IPS-18c (cell line): ENCODE results near the gene CUX1.

Experiments used
- H3K4me3 ChIP-seq: 2 replicates; pipeline ENCODE4 v1.7.0; 2013; ENCODE audit warnings: low read depth, mild to moderate bottlenecking, low read length, moderate library complexity; ENCODE audit not compliant: insufficient read depth
- H3K9me3 ChIP-seq: one replicate; pipeline ENCODE4 v1.6.1; 2013; ENCODE audit warnings: mild to moderate bottlenecking, low read length, moderate library complexity; ENCODE audit not compliant: control insufficient read depth, insufficient read depth

The CUX1 gene

DNA sequence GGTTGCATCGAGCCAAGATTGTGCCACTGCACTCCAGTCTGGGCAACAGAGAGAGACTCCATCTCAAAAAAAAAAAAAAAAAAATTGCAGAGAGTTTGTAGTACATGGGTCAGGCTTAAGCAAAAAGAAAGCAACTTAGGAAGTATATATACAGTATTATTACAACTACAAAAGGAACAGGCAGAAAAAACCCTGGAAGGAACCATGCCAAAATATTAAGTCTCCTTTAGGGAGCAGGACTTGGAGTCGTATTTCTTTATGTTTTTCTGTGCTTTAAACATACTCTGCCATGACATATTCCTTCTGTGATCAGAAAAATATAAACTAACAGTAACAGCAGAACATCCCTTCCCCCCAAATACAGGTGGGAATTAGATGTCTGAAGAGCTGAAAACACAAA lies 144.4 kb downstream of the CUX1 start:
- no peaks in the 10 kb centered on the region for H3K9me3 ChIP-seq
- no peak overlapping the region for H3K4me3 ChIP-seq

DNA sequence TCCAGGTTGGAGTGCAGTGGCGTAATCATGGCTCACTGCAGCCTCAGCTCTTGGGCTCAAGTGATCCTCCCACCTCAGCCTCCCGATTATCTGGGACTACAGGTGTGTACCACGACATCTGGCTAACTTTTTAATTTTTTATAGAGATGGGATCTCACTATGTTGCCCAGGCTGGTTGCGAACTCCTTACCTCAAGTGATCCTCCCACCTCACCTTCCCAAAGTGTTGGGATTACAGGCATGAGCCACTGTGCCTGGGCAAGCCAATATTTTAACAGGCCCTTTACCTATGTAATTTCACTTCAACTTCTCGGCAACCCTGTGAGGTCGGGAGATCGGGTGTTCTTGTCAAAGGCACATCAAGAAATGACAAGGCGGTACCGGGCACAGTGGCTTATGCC lies 146.3 kb downstream of the CUX1 start:
- no peaks in the 10 kb centered on the region for H3K9me3 ChIP-seq
- no peak overlapping the region for H3K4me3 ChIP-seq

DNA sequence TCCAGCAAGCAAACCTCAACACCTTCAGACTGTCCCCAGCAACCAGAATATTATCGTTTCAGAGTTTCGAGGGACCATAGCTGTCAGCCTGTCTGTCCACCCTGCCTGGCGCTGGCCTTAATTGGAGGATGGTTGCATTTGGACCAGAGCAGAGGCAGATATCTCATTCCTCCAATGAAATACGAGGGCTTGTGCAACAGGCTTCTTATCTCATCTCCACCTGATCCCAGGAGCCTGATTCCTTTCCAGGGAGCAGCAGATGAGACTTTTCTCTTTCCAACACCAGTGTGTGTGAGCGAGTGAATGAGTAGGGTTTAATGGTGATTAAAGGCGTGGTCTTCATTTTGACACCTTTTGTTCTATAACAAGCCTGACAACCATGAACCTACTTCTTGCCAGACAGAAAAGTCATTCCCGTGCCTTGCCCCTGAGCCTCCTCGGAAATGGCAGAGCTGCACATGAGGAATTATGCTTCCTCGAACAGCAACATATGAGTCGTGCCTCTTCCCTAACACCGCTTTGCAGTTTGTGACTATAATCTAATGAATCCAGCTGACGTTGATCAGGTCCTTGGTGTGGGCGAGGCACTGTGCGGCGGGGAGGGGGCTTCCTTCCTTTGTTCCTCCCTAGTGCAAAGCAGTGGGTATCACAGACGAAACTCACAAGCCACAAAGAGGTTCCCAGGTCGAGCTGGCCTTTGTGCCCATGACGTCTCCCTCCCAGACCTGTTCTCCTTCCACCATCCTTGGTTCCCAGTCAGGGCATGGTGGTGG lies 147.4 kb downstream of the CUX1 start:
- Histone ChIP-seq H3K4me3 (no peak overlapping the region), H3K9me3 (no peaks in the 10 kb centered on the region)

DNA sequence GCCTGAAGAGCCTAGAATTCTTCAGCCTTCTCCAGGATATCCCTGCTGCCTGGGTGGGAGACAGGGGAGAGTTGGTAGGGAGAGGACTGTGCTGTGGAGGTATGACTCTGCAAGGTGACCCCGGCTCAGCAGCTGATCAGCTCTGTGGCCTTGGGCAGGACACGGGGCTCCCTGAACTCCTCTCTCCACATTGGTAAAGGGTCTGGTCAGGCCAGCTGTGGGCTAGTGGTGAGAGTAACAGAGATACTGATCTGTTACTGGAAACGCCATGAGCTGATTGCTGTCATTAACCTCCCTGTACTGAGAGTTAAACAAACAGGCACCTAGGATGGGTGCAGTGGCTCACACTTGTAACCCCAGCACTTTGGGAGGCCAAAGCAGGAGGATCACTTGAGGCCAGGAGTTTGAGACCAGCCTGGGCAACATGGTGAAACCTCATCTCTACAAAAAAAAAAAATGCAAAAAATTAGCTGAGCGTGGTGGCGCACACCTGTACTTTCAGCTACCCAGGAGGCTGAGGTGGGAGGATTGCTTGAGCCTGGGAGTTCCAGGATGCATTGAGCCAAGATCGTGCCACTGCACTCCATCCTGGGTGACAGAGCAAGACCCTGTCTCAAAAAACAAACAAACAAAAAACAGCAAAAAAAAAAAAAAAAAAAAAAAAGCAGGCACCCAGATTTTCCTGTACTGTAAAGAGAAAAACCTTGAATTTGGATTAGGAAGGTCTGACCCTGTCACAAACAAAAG lies 151.5 kb downstream of the CUX1 start:
- no peaks in the 10 kb centered on the region for H3K9me3 ChIP-seq
- H3K4me3 ChIP-seq = no peak overlapping the region

DNA sequence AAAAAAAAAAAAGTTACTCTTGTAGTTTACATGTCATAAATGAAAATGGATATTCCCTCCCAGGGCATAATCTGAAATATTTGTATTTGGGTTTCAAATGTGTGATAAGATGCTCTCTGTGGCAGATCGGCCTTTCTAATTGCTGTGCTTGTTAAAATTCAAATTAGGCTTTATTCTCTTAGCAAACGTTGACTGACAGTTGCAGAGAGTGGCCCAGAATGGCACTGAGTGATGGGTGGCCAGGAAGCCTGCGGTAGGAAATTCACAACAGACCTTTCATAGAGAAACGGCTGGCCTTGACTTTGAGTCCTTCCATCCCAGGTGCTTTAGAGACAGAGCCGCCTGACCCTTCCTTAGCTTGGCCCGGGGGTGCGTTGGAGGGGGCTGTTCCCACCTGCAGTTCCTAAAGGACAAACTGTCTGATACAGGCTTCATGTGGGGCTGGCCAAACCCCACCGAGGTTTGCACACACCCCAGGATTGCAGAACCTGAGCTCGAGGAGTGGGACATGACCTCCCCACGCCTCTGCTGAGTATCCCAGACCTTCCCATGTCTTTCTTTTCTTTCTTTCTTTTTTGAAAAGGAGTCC lies 152.7 kb downstream of the CUX1 start:
- no peaks in the 10 kb centered on the region for H3K9me3 ChIP-seq
- no peak overlapping the region for H3K4me3 ChIP-seq

DNA sequence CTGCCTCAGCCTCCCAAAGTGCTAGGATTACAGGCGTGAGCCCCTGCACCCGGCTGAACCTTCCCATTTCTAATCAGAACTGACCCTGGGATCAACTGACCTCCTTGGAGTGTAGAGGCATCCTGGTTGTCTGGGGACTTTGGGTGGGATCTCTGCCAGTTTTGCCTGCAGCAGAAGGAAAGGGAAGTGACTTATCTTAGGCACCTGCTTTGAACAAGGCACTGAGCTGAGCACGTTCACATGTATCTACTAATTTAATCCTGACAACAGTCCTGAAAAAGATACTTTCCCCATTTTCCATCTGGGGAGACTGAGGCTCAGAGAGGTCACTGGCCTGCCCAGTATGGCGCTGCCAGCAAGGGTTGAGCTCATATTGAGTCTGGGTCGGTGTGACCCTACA lies 153.4 kb downstream of the CUX1 start:
- Histone ChIP-seq H3K9me3 (no peaks in the 10 kb centered on the region), H3K4me3 (no peak overlapping the region)

DNA sequence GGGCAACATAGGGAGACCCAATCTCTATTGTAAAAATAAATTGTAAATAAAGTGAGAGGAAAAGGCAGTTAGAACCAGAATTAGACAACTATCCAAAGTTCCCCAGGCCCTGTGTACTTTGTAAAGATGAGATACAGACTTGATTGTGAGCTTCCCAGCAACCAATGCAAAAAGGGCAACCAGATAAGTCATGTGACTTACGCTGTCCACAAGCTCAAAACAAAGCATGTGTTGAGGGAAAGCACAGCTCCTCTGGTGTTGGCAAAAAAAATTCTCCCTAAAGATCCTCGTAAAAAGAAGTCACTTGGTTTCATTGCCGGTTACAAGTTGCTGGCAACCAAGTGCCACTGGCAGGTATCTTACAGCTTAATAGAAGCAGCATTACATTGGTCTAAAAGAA lies 154.0 kb downstream of the CUX1 start:
- no peaks in the 10 kb centered on the region for H3K9me3 ChIP-seq
- H3K4me3 ChIP-seq = no peak overlapping the region

DNA sequence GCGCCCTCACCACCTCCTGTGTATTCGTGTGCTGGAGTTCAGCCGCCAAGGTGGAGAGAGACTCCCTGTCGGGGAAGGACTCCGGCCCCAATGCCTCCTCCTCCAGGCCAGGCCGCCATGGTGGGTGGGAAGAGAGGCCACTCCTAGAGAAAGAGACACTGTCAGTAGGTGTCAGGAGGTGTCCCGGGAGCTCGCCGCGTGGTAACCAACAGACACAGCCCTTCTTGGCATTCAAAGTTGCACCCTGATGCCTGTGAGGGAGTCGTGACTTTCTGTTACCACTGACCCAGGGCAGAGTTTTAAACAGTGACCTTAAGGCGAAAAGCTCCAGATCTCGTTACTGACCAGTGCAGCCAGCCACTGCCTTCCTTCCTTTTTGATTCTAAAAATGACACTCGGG lies 155.2 kb downstream of the CUX1 start:
- no peak overlapping the region for H3K4me3 ChIP-seq
- no peaks in the 10 kb centered on the region for H3K9me3 ChIP-seq

DNA sequence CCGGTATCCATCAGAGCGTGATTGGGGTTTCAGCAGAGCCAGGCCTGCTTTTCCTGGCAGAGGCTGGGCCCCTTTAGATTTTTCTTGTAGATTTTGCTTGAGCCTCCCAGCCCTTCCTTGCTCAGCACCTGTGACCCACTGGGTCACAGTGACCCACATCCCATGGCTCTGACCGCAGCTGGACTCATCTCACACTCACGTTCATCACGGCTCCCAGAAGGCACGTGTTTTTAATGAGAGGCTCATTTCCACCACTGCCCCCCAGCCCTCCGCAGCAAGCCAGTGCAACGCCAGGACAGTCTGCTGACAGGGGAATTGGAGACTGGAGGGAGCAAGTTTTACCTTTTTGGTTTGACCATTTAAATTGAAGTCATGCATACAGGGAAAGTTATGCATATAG lies 155.7 kb downstream of the CUX1 start:
- Histone ChIP-seq H3K4me3 (no peak overlapping the region), H3K9me3 (no peaks in the 10 kb centered on the region)

DNA sequence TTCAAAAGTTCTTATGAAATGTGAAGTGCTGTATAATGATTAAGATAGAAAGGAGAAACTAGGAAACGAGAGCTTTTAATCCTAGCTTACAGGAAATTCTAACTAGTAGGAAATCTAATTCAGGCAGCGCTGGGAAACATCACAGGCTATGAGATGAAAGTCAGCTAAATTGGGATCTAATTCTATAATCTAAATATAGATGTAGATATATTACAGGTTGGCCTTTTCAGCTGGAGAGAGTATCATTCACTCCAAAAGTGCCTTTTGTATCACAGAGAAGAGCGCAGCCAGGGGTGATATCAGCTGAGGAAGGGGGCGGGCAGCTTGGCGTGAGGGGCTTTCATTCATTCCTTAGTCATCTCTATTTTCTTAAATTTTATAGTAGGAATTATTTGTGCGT lies 157.0 kb downstream of the CUX1 start:
- H3K9me3 ChIP-seq = no peaks in the 10 kb centered on the region
- no peak overlapping the region for H3K4me3 ChIP-seq

DNA sequence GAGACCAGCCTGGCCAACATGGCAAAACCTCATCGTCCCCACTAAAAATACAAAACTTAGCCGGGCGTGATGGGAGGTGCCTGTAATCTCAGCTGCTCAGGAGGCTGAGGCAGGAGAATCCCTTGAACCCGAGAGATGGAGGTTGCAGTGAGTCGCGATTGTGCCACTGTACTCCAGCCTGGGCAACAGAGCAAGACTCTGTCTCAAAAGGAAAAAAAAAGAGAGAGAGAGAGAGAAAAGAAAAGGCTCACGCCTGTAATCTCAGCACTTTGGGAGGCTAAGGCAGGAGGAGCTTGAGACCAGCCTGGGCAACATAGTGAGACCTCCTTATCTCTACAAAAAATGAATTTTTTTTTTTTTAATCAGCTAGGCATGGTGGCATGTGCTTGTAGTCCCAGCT lies 157.6 kb downstream of the CUX1 start:
- H3K4me3 ChIP-seq = no peak overlapping the region
- no peaks in the 10 kb centered on the region for H3K9me3 ChIP-seq

DNA sequence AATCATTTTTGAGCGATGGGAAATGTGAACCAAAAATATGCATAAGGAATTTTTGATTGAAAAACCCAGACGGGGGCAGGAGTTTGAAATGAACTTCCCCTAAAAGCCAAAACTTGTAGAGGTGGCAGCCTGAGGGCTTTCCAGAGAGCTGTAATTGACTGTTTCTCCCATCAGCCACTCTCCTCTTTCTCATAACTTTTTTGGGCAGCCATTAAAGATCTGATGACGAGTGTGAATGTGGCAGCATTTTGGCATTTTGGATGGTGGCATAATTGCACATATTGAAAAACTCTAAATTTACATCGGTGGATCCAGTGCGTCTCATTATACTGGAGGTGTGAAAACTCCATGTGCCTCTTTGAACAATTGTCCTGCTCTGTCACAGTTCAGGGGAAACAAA lies 159.0 kb downstream of the CUX1 start:
- Histone ChIP-seq H3K9me3 (no peaks in the 10 kb centered on the region), H3K4me3 (no peak overlapping the region)

DNA sequence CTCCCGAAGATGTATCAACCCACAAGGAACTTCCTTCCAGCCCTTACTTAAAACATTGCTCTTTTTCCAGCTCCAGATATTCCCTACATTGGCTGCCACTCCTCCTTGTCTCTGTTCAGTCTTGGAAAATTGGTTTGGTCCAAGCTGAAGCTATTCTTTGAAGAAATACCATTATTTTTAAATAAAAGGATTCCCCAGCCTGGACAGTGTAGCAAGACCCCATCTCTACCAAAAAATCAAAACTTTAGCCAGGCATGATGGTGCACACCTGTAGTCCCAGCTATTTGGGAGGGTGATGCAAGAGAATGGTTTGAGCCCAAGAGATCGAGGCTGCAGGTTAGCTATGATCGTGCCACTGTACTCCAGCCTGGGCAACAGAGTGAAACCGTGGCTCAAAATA lies 159.8 kb downstream of the CUX1 start:
- H3K4me3 ChIP-seq = no peak overlapping the region
- H3K9me3 ChIP-seq = no peaks in the 10 kb centered on the region

DNA sequence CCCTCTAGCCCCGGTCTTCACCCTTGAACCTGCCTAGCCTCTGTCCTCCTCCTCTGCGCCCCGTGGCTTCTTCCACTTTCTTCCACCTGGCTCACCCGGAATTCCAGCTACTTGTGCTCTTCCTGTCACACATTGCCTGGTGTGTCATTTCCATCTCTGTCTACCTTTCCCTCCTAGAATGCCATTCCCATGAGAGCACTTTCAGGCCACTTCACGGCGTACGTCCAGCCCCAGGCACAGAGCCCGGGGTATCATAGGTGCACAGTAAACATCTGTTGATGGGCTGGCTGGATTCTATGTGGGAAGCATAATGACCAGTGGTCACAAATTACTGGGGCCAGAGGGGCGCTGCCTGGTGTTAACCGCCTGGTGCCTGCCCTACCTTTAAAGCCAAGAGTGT lies 161.3 kb downstream of the CUX1 start:
- no peak overlapping the region for H3K4me3 ChIP-seq

DNA sequence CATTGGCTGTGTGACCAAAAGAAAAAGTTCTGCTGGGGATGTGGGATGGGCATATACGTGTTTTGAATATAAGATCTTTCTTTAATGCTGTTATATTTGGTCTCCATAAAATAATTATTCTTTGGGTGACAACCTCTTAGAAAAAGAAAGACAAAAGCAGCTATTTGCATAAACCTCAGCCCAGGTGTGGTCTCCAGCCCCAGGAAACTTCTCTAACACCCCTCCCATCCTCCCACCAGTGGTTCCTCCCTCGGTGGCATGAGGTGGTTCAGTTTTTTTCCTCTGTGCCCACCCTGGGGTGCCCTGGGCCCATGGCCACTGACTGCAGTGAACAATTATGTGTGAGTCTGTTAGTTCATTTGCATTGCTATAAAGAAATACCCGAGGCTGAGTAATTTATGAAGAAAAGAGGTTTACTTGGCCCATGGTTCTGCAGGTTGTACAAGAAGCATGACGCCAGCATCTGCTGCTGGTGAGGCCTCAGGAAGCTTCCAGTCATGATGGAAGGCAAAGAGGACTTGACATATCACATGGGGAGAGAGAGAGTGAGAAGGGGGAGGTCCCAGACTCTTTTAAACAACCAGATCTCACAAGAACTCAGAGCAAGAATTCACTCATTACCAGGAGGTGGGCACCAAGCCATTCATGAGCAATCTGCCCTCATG lies 165.9 kb downstream of the CUX1 start:
- Histone ChIP-seq H3K9me3 (peaks cover 5% of the 10 kb centered on the region), H3K4me3 (no peak overlapping the region)

More for the DNA sequence above, 161.3 kb downstream of the CUX1 start:
- peaks cover 5% of the 10 kb centered on the region for H3K9me3 ChIP-seq

DNA sequence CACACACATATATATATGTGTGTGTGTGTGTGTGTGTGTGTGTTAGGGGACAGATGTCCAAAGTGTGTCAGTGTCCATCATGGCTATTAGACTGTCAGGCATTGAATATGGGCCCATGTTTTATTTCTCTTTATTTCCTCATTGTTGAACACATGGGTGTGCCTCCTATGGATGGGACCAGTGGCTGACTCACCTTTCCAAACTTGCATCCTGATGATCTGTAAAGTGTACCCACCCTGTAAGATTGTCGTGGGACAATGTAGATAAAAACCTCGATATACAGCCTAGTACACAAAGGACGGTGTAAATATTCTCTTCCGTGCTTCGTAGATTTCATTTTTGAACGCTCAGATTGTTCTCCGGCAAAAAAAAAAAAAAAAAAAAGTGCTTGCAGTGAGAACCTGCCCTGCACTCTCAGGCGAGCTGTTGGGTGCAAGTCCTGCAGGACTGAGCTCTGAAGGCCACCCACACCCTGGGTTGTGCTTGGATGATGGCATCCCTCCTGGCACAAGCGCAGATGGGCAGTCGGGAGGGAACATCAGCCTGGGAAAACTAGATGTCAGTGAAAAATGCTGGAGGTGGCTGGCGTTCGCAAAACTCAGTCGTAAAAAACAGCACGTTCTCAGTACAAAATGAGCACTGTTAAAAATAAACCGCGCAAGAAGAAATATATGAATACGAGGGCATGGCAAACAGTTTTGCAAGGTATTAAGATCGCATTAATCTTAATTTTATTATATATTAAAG lies 166.9 kb downstream of the CUX1 start:
- Histone ChIP-seq H3K9me3 (peaks cover 5% of the 10 kb centered on the region), H3K4me3 (no peak overlapping the region)
